Activated T-cell treated with anti-CD3 and anti-CD28 coated beads, Interleukin-2, amount 50 U/mL, for 1 hour (primary cell): ENCODE measurements around the gene CYP27A1.

Source experiments
- DNase-seq: peaks from one replicate; pipeline ENCODE4 v3.0.0-alpha.2; 2020

The CYP27A1 gene

GRCh38 chr2:218859988-218860831 is 78.3 kb downstream of the CYP27A1 start:
- no peak for DNase-seq

- DNase-seq, result no peak
These were observed 79.0 kb downstream of the CYP27A1 start for GRCh38 chr2:218860950-218861381.

- no peak for DNase-seq
These were observed 79.8 kb downstream of the CYP27A1 start for GRCh38 chr2:218861645-218862318.

DNA sequence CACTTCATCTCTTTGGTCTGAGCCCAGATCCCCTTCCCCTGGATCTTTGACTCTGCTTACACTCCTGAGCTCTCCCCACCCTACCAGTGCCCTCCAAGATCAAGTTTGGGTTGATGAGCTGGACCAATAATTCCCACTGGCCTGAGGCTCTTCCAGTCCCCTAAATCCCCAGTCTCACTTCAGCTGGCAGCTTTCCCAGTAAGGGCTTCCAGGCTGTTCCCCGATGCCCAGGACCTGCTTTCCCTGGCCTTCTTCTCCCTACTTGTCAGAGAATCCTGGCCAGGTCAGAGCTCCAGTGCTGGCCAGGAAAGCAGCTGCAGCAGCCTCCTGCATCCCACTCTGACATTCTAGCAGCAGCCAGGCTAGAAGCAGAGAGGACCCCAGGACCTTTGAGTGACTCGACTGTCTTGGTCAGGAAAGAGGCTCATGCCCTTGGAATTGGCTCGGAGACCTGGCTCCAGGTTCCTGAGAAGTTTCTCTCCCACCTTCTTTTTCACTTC is 81.1 kb downstream of the CYP27A1 start:
- DNase-seq, result no peak
